ENCODE results near the gene ZNF385D.

ZNF385D gene

DNA sequence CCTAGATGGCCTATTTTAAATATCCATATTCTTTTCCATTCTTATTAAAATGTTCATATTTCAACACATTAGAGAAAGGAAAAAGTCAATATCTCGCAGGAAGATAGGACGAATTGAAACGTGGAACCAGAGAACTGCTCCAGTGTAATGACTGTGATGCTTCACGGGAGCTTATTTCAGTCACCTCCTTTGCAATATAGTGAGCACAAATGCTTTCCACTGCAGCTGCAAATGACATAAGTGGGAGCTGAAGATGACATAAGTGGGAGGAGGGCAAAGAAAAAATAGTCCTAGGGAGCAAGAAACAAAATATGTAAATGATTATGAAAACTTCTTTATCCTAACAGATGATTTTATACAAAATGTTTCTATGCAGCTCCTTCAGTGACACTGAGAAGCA, 324.1 kb downstream of the ZNF385D start:
- H3K36me3 ChIP-seq (ENCODE audit: insufficient read depth, low read depth, low read length), result no peaks in the 10 kb centered on the region
- H3K9ac ChIP-seq (ENCODE audit: low read depth, low read length), result no peak overlapping the region
- no peak overlapping the region for H3K4me3 ChIP-seq (ENCODE audit: low read length)
- no peaks in the 10 kb centered on the region for H3K4me1 ChIP-seq (ENCODE audit: insufficient read depth, low read length)
- H3K27ac ChIP-seq (ENCODE audit: low read length), result no peak overlapping the region
- H3K9me3 ChIP-seq (ENCODE audit: insufficient read depth, low read depth, low read length), result no peaks in the 10 kb centered on the region
- no peaks in the 10 kb centered on the region for H3K27me3 ChIP-seq (ENCODE audit: insufficient read depth, low read length)

DNA sequence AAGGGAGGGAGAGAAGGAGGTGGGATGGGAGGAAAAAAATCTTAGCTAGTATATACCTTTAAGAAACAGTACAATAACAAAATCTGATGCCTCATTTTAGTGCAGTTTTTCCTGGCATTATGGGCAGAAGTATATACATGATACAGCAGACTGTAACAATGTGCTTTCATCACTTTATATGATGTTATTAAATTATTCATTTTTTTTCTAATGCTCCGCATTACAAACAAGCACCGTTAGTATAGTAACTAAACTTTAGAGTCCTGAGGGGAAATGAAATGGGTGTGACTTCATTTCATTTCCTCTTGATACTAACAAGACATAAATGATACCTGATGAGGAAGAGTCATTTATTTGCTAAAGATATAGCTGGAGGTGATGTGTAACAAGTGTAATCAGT, 325.3 kb downstream of the ZNF385D start:
- no peaks in the 10 kb centered on the region for H3K36me3 ChIP-seq (ENCODE audit: insufficient read depth, low read depth, low read length)
- no peak overlapping the region for H3K27ac ChIP-seq (ENCODE audit: low read length)
- H3K9me3 ChIP-seq (ENCODE audit: insufficient read depth, low read depth, low read length), result no peaks in the 10 kb centered on the region
- H3K4me3 ChIP-seq (ENCODE audit: low read length), result no peak overlapping the region
- no peak overlapping the region for H3K9ac ChIP-seq (ENCODE audit: low read depth, low read length)
- H3K4me1 ChIP-seq (ENCODE audit: insufficient read depth, low read length), result no peaks in the 10 kb centered on the region
- no peaks in the 10 kb centered on the region for H3K27me3 ChIP-seq (ENCODE audit: insufficient read depth, low read length)

DNA sequence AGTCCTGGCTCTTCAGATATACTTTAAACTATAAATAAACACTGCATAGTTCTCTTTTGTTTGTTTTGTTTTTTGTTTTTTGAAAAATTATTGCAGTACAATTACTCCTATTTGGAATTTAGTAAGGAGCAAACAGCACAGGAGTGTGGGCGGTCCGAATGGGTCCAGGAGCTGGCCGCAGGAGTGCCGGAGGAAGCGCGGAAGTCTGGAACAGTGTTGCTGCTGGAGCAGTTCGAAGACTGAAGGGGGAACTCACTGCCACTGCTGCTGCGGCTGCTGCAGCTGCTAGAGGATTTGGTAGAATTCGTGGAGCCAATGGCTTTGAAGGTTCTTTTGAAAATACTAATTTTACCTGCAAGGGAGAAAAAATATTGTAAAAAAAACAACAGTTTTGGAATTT, 329.9 kb downstream of the ZNF385D start:
- no peaks in the 10 kb centered on the region for H3K9me3 ChIP-seq (ENCODE audit: insufficient read depth, low read depth, low read length)
- H3K27ac ChIP-seq (ENCODE audit: low read length), result no peak overlapping the region
- no peaks in the 10 kb centered on the region for H3K27me3 ChIP-seq (ENCODE audit: insufficient read depth, low read length)
- no peak overlapping the region for H3K4me3 ChIP-seq (ENCODE audit: low read length)
- no peak overlapping the region for H3K9ac ChIP-seq (ENCODE audit: low read depth, low read length)
- no peaks in the 10 kb centered on the region for H3K36me3 ChIP-seq (ENCODE audit: insufficient read depth, low read depth, low read length)
- H3K4me1 ChIP-seq (ENCODE audit: insufficient read depth, low read length), result no peaks in the 10 kb centered on the region

DNA sequence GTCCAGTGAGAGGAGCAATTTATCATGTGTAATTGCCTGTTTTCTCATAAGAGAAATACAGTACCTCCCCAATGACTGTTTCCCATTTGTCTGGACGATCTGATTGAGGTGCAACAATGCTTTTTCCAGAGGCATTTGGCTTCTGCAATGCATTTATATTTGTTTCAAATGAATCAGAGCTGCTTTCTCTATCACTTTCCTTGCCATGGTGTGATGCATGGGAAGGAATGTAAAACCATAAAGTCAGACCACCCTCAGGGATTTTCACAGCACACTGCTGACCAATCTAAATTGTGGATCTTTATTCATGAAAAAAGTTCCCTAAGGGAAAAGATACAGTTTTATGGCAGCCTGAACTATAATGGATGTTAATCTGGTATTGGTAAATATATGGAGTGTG, 333.0 kb downstream of the ZNF385D start:
- Histone ChIP-seq H3K27ac (ENCODE audit: low read length) (no peak overlapping the region), H3K4me3 (ENCODE audit: low read length) (no peak overlapping the region), H3K9ac (ENCODE audit: low read depth, low read length) (no peak overlapping the region), H3K27me3 (ENCODE audit: insufficient read depth, low read length) (no peaks in the 10 kb centered on the region), H3K36me3 (ENCODE audit: insufficient read depth, low read depth, low read length) (no peaks in the 10 kb centered on the region), H3K9me3 (ENCODE audit: insufficient read depth, low read depth, low read length) (no peaks in the 10 kb centered on the region), H3K4me1 (ENCODE audit: insufficient read depth, low read length) (no peaks in the 10 kb centered on the region)

- H3K9me3 ChIP-seq (ENCODE audit: insufficient read depth, low read depth, low read length), result no peaks in the 10 kb centered on the region
These were observed 336.5 kb downstream of the ZNF385D start for GRCh38 chr3:21414506-21414905.

GRCh38 chr3:21411058-21411457, 340.0 kb downstream of the ZNF385D start:
- Histone ChIP-seq H3K36me3 (ENCODE audit: insufficient read depth, low read depth, low read length) (no peaks in the 10 kb centered on the region), H3K9ac (ENCODE audit: low read depth, low read length) (no peak overlapping the region), H3K9me3 (ENCODE audit: insufficient read depth, low read depth, low read length) (no peaks in the 10 kb centered on the region), H3K4me1 (ENCODE audit: insufficient read depth, low read length) (no peaks in the 10 kb centered on the region), H3K27ac (ENCODE audit: low read length) (no peak overlapping the region), H3K4me3 (ENCODE audit: low read length) (no peak overlapping the region), H3K27me3 (ENCODE audit: insufficient read depth, low read length) (no peaks in the 10 kb centered on the region)

More at GRCh38 chr3:21414506-21414905, 336.5 kb downstream of the ZNF385D start:
- Histone ChIP-seq H3K9ac (ENCODE audit: low read depth, low read length) (no peak overlapping the region), H3K4me1 (ENCODE audit: insufficient read depth, low read length) (no peaks in the 10 kb centered on the region), H3K36me3 (ENCODE audit: insufficient read depth, low read depth, low read length) (no peaks in the 10 kb centered on the region), H3K27ac (ENCODE audit: low read length) (no peak overlapping the region), H3K4me3 (ENCODE audit: low read length) (no peak overlapping the region), H3K27me3 (ENCODE audit: insufficient read depth, low read length) (no peaks in the 10 kb centered on the region)

DNA sequence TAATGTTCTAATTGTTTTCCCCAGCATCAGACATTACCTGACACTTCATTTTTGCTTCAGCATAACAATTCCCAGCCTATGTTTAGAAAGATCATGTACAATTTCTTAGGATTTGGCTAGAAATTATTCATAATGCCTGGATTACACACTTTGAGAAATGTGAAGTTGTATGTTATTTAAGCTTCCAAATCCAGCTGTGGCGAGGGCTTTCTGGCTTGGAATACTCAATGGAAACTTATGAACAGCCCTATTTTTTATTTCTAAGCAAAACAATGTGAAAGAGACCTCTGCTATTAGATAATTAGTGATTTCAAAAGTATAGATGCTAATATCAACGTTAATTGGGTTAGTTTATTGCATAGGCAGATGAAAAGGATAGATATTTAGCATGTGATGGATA, 341.6 kb downstream of the ZNF385D start:
- Histone ChIP-seq H3K27ac (ENCODE audit: low read length) (no peak overlapping the region), H3K9ac (ENCODE audit: low read depth, low read length) (no peak overlapping the region), H3K36me3 (ENCODE audit: insufficient read depth, low read depth, low read length) (no peaks in the 10 kb centered on the region), H3K27me3 (ENCODE audit: insufficient read depth, low read length) (no peaks in the 10 kb centered on the region), H3K9me3 (ENCODE audit: insufficient read depth, low read depth, low read length) (no peaks in the 10 kb centered on the region), H3K4me1 (ENCODE audit: insufficient read depth, low read length) (no peaks in the 10 kb centered on the region), H3K4me3 (ENCODE audit: low read length) (no peak overlapping the region)

GRCh38 chr3:21407743-21408142, 343.3 kb downstream of the ZNF385D start:
- Histone ChIP-seq H3K36me3 (ENCODE audit: insufficient read depth, low read depth, low read length) (no peaks in the 10 kb centered on the region), H3K9ac (ENCODE audit: low read depth, low read length) (no peak overlapping the region), H3K9me3 (ENCODE audit: insufficient read depth, low read depth, low read length) (no peaks in the 10 kb centered on the region), H3K4me3 (ENCODE audit: low read length) (no peak overlapping the region), H3K27ac (ENCODE audit: low read length) (no peak overlapping the region), H3K4me1 (ENCODE audit: insufficient read depth, low read length) (no peaks in the 10 kb centered on the region), H3K27me3 (ENCODE audit: insufficient read depth, low read length) (no peaks in the 10 kb centered on the region)

DNA sequence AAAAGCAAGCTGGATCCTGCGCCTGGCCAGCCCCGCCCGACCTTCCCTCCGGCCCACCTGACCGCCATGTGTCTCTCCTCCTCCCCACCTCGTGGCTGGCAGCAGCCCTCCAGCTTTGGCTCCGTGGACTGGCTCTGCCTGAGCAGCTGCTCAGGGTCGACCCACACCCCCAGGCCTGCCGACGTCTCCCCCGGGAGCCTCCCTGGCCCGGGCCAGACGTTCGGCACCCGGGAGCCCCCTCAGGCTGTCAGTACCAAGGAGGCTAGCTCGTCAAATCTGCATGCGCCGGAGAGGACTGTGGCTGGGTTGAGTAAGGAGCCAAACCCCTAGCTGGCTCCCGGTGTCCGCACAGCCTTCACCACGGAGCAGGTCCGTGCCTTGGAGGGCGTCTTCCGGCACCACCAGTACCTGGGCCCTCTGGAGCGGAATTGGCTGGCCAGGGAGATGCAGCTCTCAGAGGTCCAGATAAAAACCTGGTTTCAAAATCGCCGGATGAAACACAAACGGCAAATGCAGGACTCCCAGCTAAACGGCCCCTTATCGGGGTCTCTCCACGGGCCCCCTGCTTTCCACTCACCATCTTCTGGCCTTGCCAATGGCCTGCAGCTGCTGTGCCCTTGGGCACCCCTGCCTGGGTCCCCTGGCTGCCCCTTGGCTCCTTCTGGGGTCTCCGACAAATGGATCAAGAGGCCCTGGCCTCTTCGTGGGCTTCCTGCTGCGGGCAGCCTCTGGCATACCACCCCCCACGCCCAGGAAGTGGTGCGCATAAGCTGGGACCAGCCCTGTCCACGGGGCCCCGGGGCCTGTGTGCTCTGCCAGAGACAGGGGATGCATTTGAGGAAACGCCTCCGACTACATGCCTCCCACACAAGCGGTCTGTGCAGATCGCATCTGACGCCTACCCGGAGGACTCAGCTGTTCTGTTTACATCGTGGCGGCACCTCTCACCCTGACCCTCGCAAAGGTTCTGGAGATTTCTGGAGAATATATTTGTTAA, 345.0 kb downstream of the ZNF385D start:
- Histone ChIP-seq H3K36me3 (ENCODE audit: insufficient read depth, low read depth, low read length) (no peaks in the 10 kb centered on the region), H3K4me1 (ENCODE audit: insufficient read depth, low read length) (no peaks in the 10 kb centered on the region), H3K27me3 (ENCODE audit: insufficient read depth, low read length) (no peaks in the 10 kb centered on the region), H3K9ac (ENCODE audit: low read depth, low read length) (no peak overlapping the region), H3K9me3 (ENCODE audit: insufficient read depth, low read depth, low read length) (no peaks in the 10 kb centered on the region), H3K27ac (ENCODE audit: low read length) (no peak overlapping the region), H3K4me3 (ENCODE audit: low read length) (no peak overlapping the region)

DNA sequence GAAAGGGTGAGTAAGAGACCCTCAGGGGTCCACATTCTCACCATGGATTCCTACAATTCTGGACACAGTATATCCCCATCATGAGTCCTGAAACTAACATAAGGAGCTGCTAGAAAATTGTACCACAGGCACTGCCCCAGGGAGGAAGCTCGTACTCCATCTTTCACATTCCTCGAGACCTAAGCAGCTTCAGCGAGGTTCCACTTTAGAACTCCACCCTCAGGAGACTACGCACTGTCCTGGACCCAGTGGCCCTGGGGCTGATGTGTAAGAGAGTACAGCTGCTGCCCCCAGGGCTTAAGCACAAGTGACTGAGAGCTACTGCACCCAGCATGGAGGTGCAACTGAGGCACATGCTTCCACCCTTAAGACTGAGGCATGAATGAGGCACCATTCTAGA, 352.5 kb downstream of the ZNF385D start:
- no peak overlapping the region for H3K9ac ChIP-seq (ENCODE audit: low read depth, low read length)
- H3K36me3 ChIP-seq (ENCODE audit: insufficient read depth, low read depth, low read length), result no peaks in the 10 kb centered on the region
- H3K9me3 ChIP-seq (ENCODE audit: insufficient read depth, low read depth, low read length), result no peaks in the 10 kb centered on the region
- no peaks in the 10 kb centered on the region for H3K4me1 ChIP-seq (ENCODE audit: insufficient read depth, low read length)
- no peak overlapping the region for H3K27ac ChIP-seq (ENCODE audit: low read length)
- no peaks in the 10 kb centered on the region for H3K27me3 ChIP-seq (ENCODE audit: insufficient read depth, low read length)
- no peak overlapping the region for H3K4me3 ChIP-seq (ENCODE audit: low read length)

DNA sequence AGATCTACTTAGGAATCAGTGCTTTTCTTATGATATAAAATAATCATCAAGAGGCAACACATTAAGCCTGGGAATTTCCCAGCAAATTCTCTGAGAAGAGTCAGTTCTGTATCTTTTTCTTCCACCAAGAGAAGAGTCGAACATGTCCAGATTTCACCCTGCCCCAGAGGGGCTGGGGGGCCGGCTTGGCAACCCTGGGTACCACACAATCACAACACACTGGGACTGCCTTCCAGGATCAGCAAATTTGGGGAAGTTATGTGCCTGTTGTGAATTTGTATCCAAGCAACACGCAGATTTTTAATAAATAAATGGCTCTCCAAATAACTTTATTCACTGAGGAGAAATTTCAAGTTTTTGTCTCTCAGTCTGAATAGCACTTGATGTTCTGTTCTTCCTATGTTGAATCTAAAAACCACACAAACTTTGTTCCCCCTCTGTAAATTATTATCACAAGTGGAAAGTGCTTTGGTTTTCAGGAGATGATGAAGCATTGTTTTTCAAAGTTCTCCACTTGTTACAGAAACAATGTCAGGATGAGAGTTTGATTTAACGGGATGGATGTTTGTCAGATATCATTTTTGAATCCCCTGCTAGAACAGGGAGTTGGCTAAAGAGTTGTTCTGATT, 357.2 kb downstream of the ZNF385D start:
- Histone ChIP-seq H3K4me1 (ENCODE audit: insufficient read depth, low read length) (no peaks in the 10 kb centered on the region), H3K27me3 (ENCODE audit: insufficient read depth, low read length) (no peaks in the 10 kb centered on the region), H3K9me3 (ENCODE audit: insufficient read depth, low read depth, low read length) (no peaks in the 10 kb centered on the region), H3K27ac (ENCODE audit: low read length) (no peak overlapping the region), H3K9ac (ENCODE audit: low read depth, low read length) (no peak overlapping the region), H3K4me3 (ENCODE audit: low read length) (no peak overlapping the region), H3K36me3 (ENCODE audit: insufficient read depth, low read depth, low read length) (no peaks in the 10 kb centered on the region)

GRCh38 chr3:21392526-21392925, 358.5 kb downstream of the ZNF385D start:
- H3K27ac ChIP-seq (ENCODE audit: low read length), result no peak overlapping the region
- H3K4me3 ChIP-seq (ENCODE audit: low read length), result no peak overlapping the region
- H3K27me3 ChIP-seq (ENCODE audit: insufficient read depth, low read length), result no peaks in the 10 kb centered on the region
- no peaks in the 10 kb centered on the region for H3K4me1 ChIP-seq (ENCODE audit: insufficient read depth, low read length)
- H3K9ac ChIP-seq (ENCODE audit: low read depth, low read length), result no peak overlapping the region
- H3K36me3 ChIP-seq (ENCODE audit: insufficient read depth, low read depth, low read length), result no peaks in the 10 kb centered on the region
- H3K9me3 ChIP-seq (ENCODE audit: insufficient read depth, low read depth, low read length), result no peaks in the 10 kb centered on the region

Data from iPS-20b (cell line).